K562 (cell line): ENCODE measurements around the gene NPIPA3. TPM values are rescaled to one million over a fixed set of nuclear protein-coding genes. Genes with fewer than 3 reads are reported as not detected.

Source experiments
- ATF7 ChIP-seq: fragments of 450-650 bp; IDR thresholded peaks from 2 replicates; pipeline ENCODE4 v1.7.1; 2014; ENCODE audit warnings: mild to moderate bottlenecking, moderate library complexity
- CREB3L1 ChIP-seq: fragments of 450-650 bp; IDR thresholded peaks from 2 replicates; pipeline ENCODE4 v1.6.1; 2014; ENCODE audit warnings: low read depth, mild to moderate bottlenecking, moderate library complexity, borderline replicate concordance
- CTBP1 ChIP-seq: fragments of 450-650 bp; IDR thresholded peaks from 2 replicates; pipeline ENCODE4 v1.6.1; 2016; ENCODE audit warnings: borderline replicate concordance
- DNMT1 ChIP-seq: fragments of 450-650 bp; IDR thresholded peaks from 2 replicates; pipeline ENCODE4 v1.6.1; 2016; ENCODE audit warnings: antibody characterized with exemption, mild to moderate bottlenecking
- EP400 ChIP-seq: fragments of 450-650 bp; IDR thresholded peaks from 2 replicates; pipeline ENCODE4 v1.6.1; 2017; ENCODE audit warnings: antibody characterized with exemption, mild to moderate bottlenecking, moderate library complexity
- MED1 ChIP-seq: sonication (generic); formaldehyde crosslinking; IDR thresholded peaks from 2 replicates; pipeline ENCODE4 v1.8.1; 2023; ENCODE audit warnings: missing genetic modification reagents, borderline replicate concordance
- MTA3 ChIP-seq: fragments of 450-650 bp; formaldehyde crosslinking; IDR thresholded peaks from 2 replicates; pipeline ENCODE4 v1.6.1; 2017; ENCODE audit warnings: mild to moderate bottlenecking, borderline replicate concordance
- PKNOX1 ChIP-seq: fragments of 450-650 bp; IDR thresholded peaks from 2 replicates; pipeline ENCODE4 v1.6.1; 2016
- POLR2A ChIP-seq: fragments of 450-650 bp; conservative IDR thresholded peaks from 2 replicates; pipeline ENCODE4 v1.6.1; 2016
- PRDM10 ChIP-seq: fragments of 450-650 bp; IDR thresholded peaks from 2 replicates; pipeline ENCODE4 v1.6.1; 2018; ENCODE audit not compliant: partially characterized antibody
- RCOR1 ChIP-seq, 2 experiments: IDR thresholded peaks; 2 replicates each; pipeline ENCODE4 v1.6.1; 2012; ENCODE audit warnings: low read depth in 2 of 2, low read length in 2 of 2, borderline replicate concordance in 1 of 2, improper control_type of control experiment in 1 of 2
- SUPT5H ChIP-seq: fragments of 450-650 bp; IDR thresholded peaks from 2 replicates; pipeline ENCODE4 v1.6.1; 2016
- TBP ChIP-seq: optimal IDR thresholded peaks from 2 replicates; pipeline ENCODE3; 2011; ENCODE audit warnings: low read depth, low read length, improper control_type of control experiment
- polyA plus RNA-seq, 8 experiments: library from polyadenylated mRNA; depleted of rRNA in 4 of 8; stranded (reverse) in 5 of 8; unstranded in 3 of 8; fragments of >200 nt; fragmentation: Nextera tagmentation in 2 of 8; fragmentation: Illumina TruSeq in 1 of 8; extraction: Ambion mirVana in 2 of 8; extraction: Trizol in 1 of 8; gene quantifications; 2 replicates each; pipeline versions ENCODE4 v1.2.1 to v1.2.3, GENCODE V29; 2011 to 2014; ENCODE audit warnings: inconsistent platforms in 1 of 8, missing spikeins in 1 of 8
- total RNA-seq, 7 experiments: library from RNA; depleted of rRNA in 6 of 7; stranded (reverse); fragments of >200 nt in 6 of 7; fragmentation: Illumina TruSeq in 2 of 7; extraction: Trizol in 2 of 7; gene quantifications; 2 replicates each; pipeline versions ENCODE4 v1.2.1 to v1.2.3, GENCODE V29; 2011 to 2021; ENCODE audit warnings: low replicate concordance in 1 of 7

The NPIPA3 gene
- total and polyA plus RNA-seq, 9 of the 15 experiments (the other 6 are each of a cell fraction or from before 2014, with no cell fraction given): 1.1 to 6.6 (median 2.0) TPM

GRCh38 chr16:14658063-14658462 is 45.1 kb upstream of the NPIPA3 start (continued):
- TF ChIP-seq PKNOX1: peak; percentile 84
- peak; percentile 52; the same call in 1 of the 2 replicates for TF ChIP-seq CTBP1
- peak; percentile 24 for TF ChIP-seq PRDM10
- TF ChIP-seq RCOR1 (IDR thresholded peaks at IDR 0.05; ENCODE audit: borderline replicate concordance in 1 of 2, low read depth in 2 of 2, low read length in 2 of 2): peak in 1 of 2 experiments; percentile 36; a peak in 1 of 4 replicates
- TF ChIP-seq MTA3: peak; percentile 19; the same call in 1 of the 2 replicates
- TF ChIP-seq CREB3L1: peak; percentile 44; the same call in 1 of the 2 replicates
- 0 out of 2 replicates have a peak, but pooled peaks have one; percentile 22 for TF ChIP-seq SUPT5H
- peak; percentile 39 for TF ChIP-seq POLR2A
- no peak for TF ChIP-seq DNMT1
- peak; percentile 10; the same call in 1 of the 2 replicates for TF ChIP-seq ATF7
- TF ChIP-seq TBP: peak; percentile 40
- peak; percentile 53; the same call in 1 of the 2 replicates for TF ChIP-seq EP400
- TF ChIP-seq MED1: no peak
